ENCODE results near the gene CCDC87.

CCDC87 gene

DNA sequence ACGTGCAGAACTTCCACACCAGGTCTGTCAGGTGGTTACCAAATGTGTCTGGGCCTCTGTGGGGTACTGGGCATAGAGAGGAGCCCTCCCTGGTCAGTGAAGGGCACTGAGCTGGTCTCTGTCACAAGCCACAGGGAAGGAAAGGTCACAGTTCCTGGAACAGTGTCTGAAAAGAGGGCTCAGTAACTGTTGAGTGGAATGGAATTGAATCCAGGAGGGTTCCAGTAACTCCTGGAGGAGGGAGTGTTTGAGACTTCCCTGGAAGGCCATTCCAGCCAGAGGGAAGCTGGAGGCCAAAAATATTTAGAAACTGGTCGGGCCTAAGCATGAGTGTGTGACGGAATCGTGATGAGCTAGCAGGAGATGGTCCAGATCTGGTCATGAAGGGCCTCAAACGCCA, 38.3 kb downstream of the CCDC87 start:
- no CpG with 5 or more reads among the region's 5 CpGs for WGBS (ENCODE audit: insufficient coverage, insufficient read length)
- H3K9me3 ChIP-seq (ENCODE audit: control insufficient read depth, insufficient read depth, low read length): no peaks in the 10 kb centered on the region
- H3K27me3 ChIP-seq (ENCODE audit: control insufficient read depth, insufficient read depth, low read length): no peaks in the 10 kb centered on the region
- no peak for DNase-seq (ENCODE audit: low read depth, low spot score)
- peaks cover 26% of the 10 kb centered on the region for H3K36me3 ChIP-seq (ENCODE audit: control insufficient read depth, insufficient read depth, low read length)
- H3K27ac ChIP-seq (ENCODE audit: low read length): no peak overlapping the region
- H3K4me3 ChIP-seq (ENCODE audit: low read length): no peak overlapping the region
- H3K4me1 ChIP-seq (ENCODE audit: control insufficient read depth, insufficient read depth, low read length): no peaks in the 10 kb centered on the region

DNA sequence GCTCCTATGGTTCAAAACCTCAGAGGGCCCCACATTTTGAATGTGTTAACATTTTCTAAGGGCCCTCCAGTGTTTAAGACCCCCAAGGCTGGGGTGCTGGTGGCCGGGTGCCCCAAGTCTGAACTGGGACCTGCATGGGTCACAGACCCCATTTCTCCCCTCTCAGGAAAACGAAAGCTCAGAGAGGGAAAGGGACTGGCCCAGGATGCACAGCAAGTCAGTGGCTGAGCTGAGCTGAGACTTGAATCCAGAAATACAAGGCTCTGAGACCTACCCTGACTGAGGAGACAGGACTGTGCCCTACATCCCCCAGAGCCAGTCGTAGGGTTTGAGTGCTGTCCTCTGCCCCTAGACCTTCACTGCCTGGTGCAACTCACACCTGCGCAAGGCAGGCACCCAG, 42.0 kb downstream of the CCDC87 start:
- DNase-seq (ENCODE audit: low read depth, low spot score): no peak
- no CpG with 5 or more reads among the region's 4 CpGs for WGBS (ENCODE audit: insufficient coverage, insufficient read length)
- H3K36me3 ChIP-seq (ENCODE audit: control insufficient read depth, insufficient read depth, low read length): peaks cover 7% of the 10 kb centered on the region

GRCh38 chr11:66549696-66550095, 43.2 kb downstream of the CCDC87 start:
- Histone ChIP-seq H3K36me3 (ENCODE audit: control insufficient read depth, insufficient read depth, low read length) (peaks cover 3% of the 10 kb centered on the region; the same call in 1 of the 2 replicates), H3K9me3 (ENCODE audit: control insufficient read depth, insufficient read depth, low read length) (no peaks in the 10 kb centered on the region), H3K27me3 (ENCODE audit: control insufficient read depth, insufficient read depth, low read length) (no peaks in the 10 kb centered on the region), H3K4me1 (ENCODE audit: control insufficient read depth, insufficient read depth, low read length) (peaks cover 2% of the 10 kb centered on the region; the same call in 1 of the 2 replicates), H3K27ac (ENCODE audit: low read length) (no peak overlapping the region), H3K4me3 (ENCODE audit: low read length) (no peak overlapping the region)
- no CpG with 5 or more reads among the region's 3 CpGs for WGBS (ENCODE audit: insufficient coverage, insufficient read length)
- DNase-seq (ENCODE audit: low read depth, low spot score): no peak

More for the DNA sequence above, 42.0 kb downstream of the CCDC87 start:
- Histone ChIP-seq H3K9me3 (ENCODE audit: control insufficient read depth, insufficient read depth, low read length) (no peaks in the 10 kb centered on the region), H3K4me1 (ENCODE audit: control insufficient read depth, insufficient read depth, low read length) (peaks cover 2% of the 10 kb centered on the region; the same call in 1 of the 2 replicates), H3K27ac (ENCODE audit: low read length) (no peak overlapping the region), H3K27me3 (ENCODE audit: control insufficient read depth, insufficient read depth, low read length) (no peaks in the 10 kb centered on the region), H3K4me3 (ENCODE audit: low read length) (no peak overlapping the region)

DNA sequence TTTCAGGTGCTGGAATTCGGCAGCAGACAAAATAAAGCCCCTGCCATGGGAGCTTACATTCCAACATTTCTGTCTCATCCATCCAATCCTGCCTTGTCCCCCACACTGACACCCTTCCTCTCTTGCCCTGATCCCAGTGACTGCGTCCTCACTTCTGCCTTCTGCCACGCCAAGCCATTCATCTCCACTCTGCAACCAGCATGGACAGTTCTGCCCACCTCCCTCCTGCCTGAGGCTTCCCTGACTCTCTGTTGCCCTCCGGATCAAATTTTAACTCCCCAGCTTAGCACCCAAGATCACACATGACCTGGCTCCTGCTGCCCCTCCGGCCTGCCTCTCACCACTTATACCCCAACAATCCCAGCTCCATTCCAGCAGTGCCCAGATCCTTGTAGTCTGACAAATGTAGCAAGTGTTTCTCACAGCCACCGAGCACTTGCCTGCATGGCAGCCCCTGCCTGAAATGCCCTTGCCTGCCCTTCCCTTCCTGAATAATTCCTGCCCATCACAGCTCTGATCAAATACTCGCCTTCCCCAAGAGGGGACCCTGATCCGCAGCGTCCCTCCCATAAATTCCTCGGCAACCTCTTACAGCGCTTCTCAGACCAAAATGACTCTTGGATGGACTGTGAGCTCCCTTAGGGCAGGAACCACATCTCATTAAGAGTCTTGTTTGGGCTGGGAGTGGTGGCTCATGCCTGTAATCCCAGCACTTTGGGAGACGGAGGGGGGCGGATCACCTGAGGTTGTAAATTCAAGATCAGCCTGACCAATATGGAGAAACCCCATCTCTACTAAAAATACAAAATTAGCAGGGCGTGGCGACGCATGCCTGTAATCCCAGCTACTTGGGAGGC, 43.9 kb downstream of the CCDC87 start:
- Histone ChIP-seq H3K4me3 (ENCODE audit: low read length) (no peak overlapping the region), H3K36me3 (ENCODE audit: control insufficient read depth, insufficient read depth, low read length) (no peaks in the 10 kb centered on the region), H3K27ac (ENCODE audit: low read length) (no peak overlapping the region), H3K4me1 (ENCODE audit: control insufficient read depth, insufficient read depth, low read length) (peaks cover 2% of the 10 kb centered on the region; the same call in 1 of the 2 replicates), H3K27me3 (ENCODE audit: control insufficient read depth, insufficient read depth, low read length) (no peaks in the 10 kb centered on the region), H3K9me3 (ENCODE audit: control insufficient read depth, insufficient read depth, low read length) (no peaks in the 10 kb centered on the region)
- WGBS (ENCODE audit: insufficient coverage, insufficient read length): no CpG with 5 or more reads among the region's 16 CpGs
- no peak for DNase-seq (ENCODE audit: low read depth, low spot score)

GRCh38 chr11:66548041-66548440, 44.8 kb downstream of the CCDC87 start:
- Histone ChIP-seq H3K9me3 (ENCODE audit: control insufficient read depth, insufficient read depth, low read length) (no peaks in the 10 kb centered on the region), H3K4me3 (ENCODE audit: low read length) (peak overlapping the region; percentile 8; the same call in 1 of the 2 replicates), H3K36me3 (ENCODE audit: control insufficient read depth, insufficient read depth, low read length) (no peaks in the 10 kb centered on the region), H3K27ac (ENCODE audit: low read length) (no peak overlapping the region), H3K4me1 (ENCODE audit: control insufficient read depth, insufficient read depth, low read length) (peaks cover 2% of the 10 kb centered on the region; the same call in 1 of the 2 replicates), H3K27me3 (ENCODE audit: control insufficient read depth, insufficient read depth, low read length) (no peaks in the 10 kb centered on the region)
- DNase-seq (ENCODE audit: low read depth, low spot score): no peak
- no CpG with 5 or more reads among the region's 11 CpGs for WGBS (ENCODE audit: insufficient coverage, insufficient read length)

GRCh38 chr11:66547662-66548009, 45.2 kb downstream of the CCDC87 start:
- H3K4me3 ChIP-seq (ENCODE audit: low read length): peak overlapping the region; percentile 82; the same call in 1 of the 2 replicates
- H3K27ac ChIP-seq (ENCODE audit: low read length): no peak overlapping the region
- no peaks in the 10 kb centered on the region for H3K27me3 ChIP-seq (ENCODE audit: control insufficient read depth, insufficient read depth, low read length)
- peaks cover 2% of the 10 kb centered on the region; the same call in 1 of the 2 replicates for H3K4me1 ChIP-seq (ENCODE audit: control insufficient read depth, insufficient read depth, low read length)
- no CpG with 5 or more reads among the region's 5 CpGs for WGBS (ENCODE audit: insufficient coverage, insufficient read length)
- H3K9me3 ChIP-seq (ENCODE audit: control insufficient read depth, insufficient read depth, low read length): no peaks in the 10 kb centered on the region
- DNase-seq (ENCODE audit: low read depth, low spot score): no peak
- H3K36me3 ChIP-seq (ENCODE audit: control insufficient read depth, insufficient read depth, low read length): no peaks in the 10 kb centered on the region

GRCh38 chr11:66546966-66547661, 45.7 kb downstream of the CCDC87 start:
- Histone ChIP-seq H3K27ac (ENCODE audit: low read length) (no peak overlapping the region), H3K9me3 (ENCODE audit: control insufficient read depth, insufficient read depth, low read length) (no peaks in the 10 kb centered on the region), H3K4me1 (ENCODE audit: control insufficient read depth, insufficient read depth, low read length) (peaks cover 2% of the 10 kb centered on the region; the same call in 1 of the 2 replicates), H3K4me3 (ENCODE audit: low read length) (peak overlapping the region; percentile 82; the same call in 1 of the 2 replicates), H3K27me3 (ENCODE audit: control insufficient read depth, insufficient read depth, low read length) (no peaks in the 10 kb centered on the region), H3K36me3 (ENCODE audit: control insufficient read depth, insufficient read depth, low read length) (no peaks in the 10 kb centered on the region)
- DNase-seq (ENCODE audit: low read depth, low spot score): no peak
- no CpG with 5 or more reads among the region's 18 CpGs for WGBS (ENCODE audit: insufficient coverage, insufficient read length)

DNA sequence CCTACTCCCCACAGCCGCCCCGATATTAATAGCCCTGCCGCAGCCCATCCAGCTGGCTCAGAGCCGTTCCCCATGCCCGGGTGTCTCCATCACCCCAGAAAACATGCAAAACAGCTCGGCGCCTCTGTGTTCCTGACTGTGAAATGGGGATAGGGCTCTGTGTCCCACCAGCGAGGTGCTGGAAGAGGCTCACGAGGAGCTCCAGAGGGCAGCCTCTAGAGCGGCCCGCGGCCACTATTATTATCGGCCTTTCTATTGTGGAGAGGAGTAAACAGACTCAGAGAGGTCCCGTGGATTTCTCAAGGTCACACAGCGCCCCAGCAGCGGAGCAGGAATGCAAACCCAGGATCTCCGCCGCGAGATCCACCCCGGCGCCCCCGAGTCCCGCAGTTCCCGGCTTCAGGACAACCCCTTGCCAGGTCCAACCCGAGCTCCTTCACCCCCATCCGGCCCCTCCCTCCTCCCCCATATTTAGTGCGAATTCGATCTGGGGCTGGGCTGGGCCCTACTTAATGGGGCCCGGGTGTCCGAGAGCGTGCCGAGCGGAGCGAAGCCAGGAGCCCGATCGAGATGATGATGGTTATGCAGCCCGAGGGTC, 46.4 kb downstream of the CCDC87 start, which contains the start of gene ACTN3:
ACTN3 (plus strand) TSS at position 536 of the 598 bp plus-strand sequence; CDS start at position 571, 35 bp downstream.
- Histone ChIP-seq H3K4me3 (ENCODE audit: low read length) (peak within 1 kb of the TSS; percentile 82), H3K27ac (ENCODE audit: low read length) (no peak within 1 kb of the TSS), H3K9me3 (ENCODE audit: control insufficient read depth, insufficient read depth, low read length) (no peaks in the 10 kb centered on the region), H3K36me3 (ENCODE audit: control insufficient read depth, insufficient read depth, low read length) (no peaks in the 10 kb centered on the region), H3K4me1 (ENCODE audit: control insufficient read depth, insufficient read depth, low read length) (peaks cover 2% of the 10 kb centered on the region; the same call in 1 of the 2 replicates), H3K27me3 (ENCODE audit: control insufficient read depth, insufficient read depth, low read length) (no peaks in the 10 kb centered on the region)
- DNase-seq (ENCODE audit: low read depth, low spot score): no peak
- WGBS (ENCODE audit: insufficient coverage, insufficient read length): no CpG with 5 or more reads among the region's 37 CpGs

DNA sequence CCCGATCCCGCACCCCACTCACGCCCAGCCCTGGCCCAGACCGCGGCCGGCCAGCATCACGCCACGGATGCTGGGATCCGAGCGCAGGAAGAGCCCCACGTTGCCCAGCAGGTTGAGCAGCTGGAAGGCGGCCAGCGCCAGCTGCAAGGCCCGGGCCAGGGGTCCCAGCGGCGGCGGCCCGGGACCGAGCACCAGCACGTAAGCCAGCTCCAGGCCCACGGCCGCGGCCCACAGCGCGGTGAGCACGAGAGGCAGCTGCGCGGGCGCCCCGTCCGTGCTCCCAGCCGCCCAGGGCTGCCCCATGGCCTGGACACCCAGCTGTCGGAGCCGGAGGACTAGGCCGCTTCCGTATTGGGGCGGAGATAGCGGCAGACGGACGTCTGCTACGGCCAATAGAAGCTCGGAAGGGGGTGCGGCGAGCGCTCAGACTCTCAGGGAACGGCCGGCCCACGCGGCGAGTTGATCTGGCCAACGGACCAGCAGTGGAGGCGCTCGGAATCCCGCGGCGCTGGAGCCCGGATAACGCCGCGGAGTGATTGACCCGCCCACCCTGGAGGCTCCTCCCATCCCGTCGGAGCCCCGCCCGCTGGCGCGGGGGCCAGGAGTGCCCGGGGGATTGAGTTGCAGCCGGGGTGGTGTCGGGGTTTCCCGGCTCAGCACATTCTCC, 47.0 kb downstream of the CCDC87 start, which contains the start of gene ZDHHC24:
ZDHHC24 (minus strand) TSS at position 348 of the 667 bp plus-strand sequence; CDS start at position 303, 45 bp downstream.
- peaks cover 2% of the 10 kb centered on the region; the same call in 1 of the 2 replicates for H3K4me1 ChIP-seq (ENCODE audit: control insufficient read depth, insufficient read depth, low read length)
- peak within 1 kb of the TSS; percentile 82 for H3K4me3 ChIP-seq (ENCODE audit: low read length)
- no peaks in the 10 kb centered on the region for H3K9me3 ChIP-seq (ENCODE audit: control insufficient read depth, insufficient read depth, low read length)
- H3K27ac ChIP-seq (ENCODE audit: low read length): no peak within 1 kb of the TSS
- no peaks in the 10 kb centered on the region for H3K36me3 ChIP-seq (ENCODE audit: control insufficient read depth, insufficient read depth, low read length)
- no peaks in the 10 kb centered on the region for H3K27me3 ChIP-seq (ENCODE audit: control insufficient read depth, insufficient read depth, low read length)
- peak; percentile 93 for DNase-seq (ENCODE audit: low read depth, low spot score)
- WGBS (ENCODE audit: insufficient coverage, insufficient read length): no CpG with 5 or more reads among the region's 71 CpGs
